SU-DHL-6 (cell line): ENCODE measurements around the gene SIM2.

Experiments used
- EZH2phosphoT487 ChIP-seq: fragments of 200-600 bp; sonication (generic), shearing (Covaris generic); conservative IDR thresholded peaks from 2 replicates; pipeline ENCODE4 v1.6.1; 2018; ENCODE audit warnings: mild to moderate bottlenecking, antibody characterized with exemption, low read length, moderate library complexity, mixed read lengths
- TF ChIP-seq, protein P1 (sequence below): fragments of 200-600 bp; sonication (generic); IDR thresholded peaks from one replicate; pipeline ENCODE4 v1.5.1; 2017; ENCODE audit warnings: antibody characterized with exemption, mild to moderate bottlenecking, low read length, moderate library complexity; ENCODE audit not compliant: insufficient read depth, poor library complexity, severe bottlenecking

DNA sequence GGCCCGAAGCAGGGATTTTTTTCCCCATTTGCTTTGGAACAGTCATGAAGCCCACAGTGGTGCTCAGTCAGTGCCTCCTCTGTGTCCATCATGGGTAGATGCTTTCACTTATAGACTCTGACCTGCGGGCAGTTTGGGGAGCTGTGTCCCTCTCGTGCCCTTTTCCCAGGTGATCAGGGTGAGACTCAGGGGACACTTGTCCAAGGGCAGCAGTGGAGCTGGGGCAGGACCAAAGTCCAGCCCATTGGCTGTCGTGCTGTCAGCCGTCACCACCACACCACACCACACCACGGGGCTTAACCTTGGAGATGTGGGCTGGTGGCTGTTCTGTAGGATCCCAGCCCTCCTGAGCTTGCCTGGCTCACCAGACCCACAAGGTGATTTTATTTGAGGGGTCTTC, 34.9 kb downstream of the SIM2 start:
- TF ChIP-seq, protein P1, sequence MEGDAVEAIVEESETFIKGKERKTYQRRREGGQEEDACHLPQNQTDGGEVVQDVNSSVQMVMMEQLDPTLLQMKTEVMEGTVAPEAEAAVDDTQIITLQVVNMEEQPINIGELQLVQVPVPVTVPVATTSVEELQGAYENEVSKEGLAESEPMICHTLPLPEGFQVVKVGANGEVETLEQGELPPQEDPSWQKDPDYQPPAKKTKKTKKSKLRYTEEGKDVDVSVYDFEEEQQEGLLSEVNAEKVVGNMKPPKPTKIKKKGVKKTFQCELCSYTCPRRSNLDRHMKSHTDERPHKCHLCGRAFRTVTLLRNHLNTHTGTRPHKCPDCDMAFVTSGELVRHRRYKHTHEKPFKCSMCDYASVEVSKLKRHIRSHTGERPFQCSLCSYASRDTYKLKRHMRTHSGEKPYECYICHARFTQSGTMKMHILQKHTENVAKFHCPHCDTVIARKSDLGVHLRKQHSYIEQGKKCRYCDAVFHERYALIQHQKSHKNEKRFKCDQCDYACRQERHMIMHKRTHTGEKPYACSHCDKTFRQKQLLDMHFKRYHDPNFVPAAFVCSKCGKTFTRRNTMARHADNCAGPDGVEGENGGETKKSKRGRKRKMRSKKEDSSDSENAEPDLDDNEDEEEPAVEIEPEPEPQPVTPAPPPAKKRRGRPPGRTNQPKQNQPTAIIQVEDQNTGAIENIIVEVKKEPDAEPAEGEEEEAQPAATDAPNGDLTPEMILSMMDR, result no peak
- no peak for TF ChIP-seq EZH2phosphoT487
